ENCODE results near the gene FAM25A. TPM values are rescaled to one million over a fixed set of nuclear protein-coding genes. Genes with fewer than 3 reads are reported as not detected.
"Not testable (repeated sequence)": the region's sequence is repeated elsewhere in the genome, so short reads cannot be mapped to it uniquely, and the experiment has no call there.

Gene FAM25A
- total RNA-seq (2021) = 8.2 and 11.4 TPM in 2 replicates
- percentile 65 among the genes with signal in this experiment for Bru-seq, nascent RNA
- percentile 53 among the genes with signal in this experiment for BruChase-seq, experiment 1, labeled RNA remaining after a 2-hour chase
- BruChase-seq, experiment 2, labeled RNA remaining after a 6-hour chase = percentile 65 among the genes with signal in this experiment
- long read RNA-seq, transcript FAM25A-201 (3 exons, 345 nt) = major isoform, 8 of 16 reads
- long read RNA-seq, partial matches to known transcripts = 6 of 16 reads
- long read RNA-seq, other reads (novel, unspliced or antisense) = 2 of 16 reads

GRCh38 chr10:87020056-87020455 lies at the start of gene FAM25A:
Gene FAM25A, plus strand, starts transcription at chr10:87020294. Its CDS starts 31 bp downstream, at chr10:87020325.
- H3K4me2 ChIP-seq = peak within 1 kb of the TSS; percentile 58
- DNase-seq = peak; percentile 61 to 64
- H3K4me3 ChIP-seq; CTCF ChIA-PET; BruUV-seq (replicated peaks); H3F3A ChIP-seq (ENCODE audit: insufficient read depth, low read depth); H3K9me3 ChIP-seq (ENCODE audit: insufficient read depth, low read depth); H4K20me1 ChIP-seq (ENCODE audit: insufficient read depth); H2AFZ ChIP-seq; H3K79me2 ChIP-seq (ENCODE audit: low read depth); H3K9me2 ChIP-seq (ENCODE audit: insufficient read depth); POLR2A ChIA-PET (ENCODE audit: unreplicated experiment); H3K36me3 ChIP-seq (ENCODE audit: low read depth); H3K27me3 ChIP-seq (ENCODE audit: insufficient read depth, low read depth): not testable (repeated sequence)
- peaks cover 24% of the 10 kb centered on the region for H3K4me1 ChIP-seq (replicated peaks; ENCODE audit: insufficient read depth)
- intact Hi-C loops (cut with micrococcal nuclease; ENCODE audit: unreplicated experiment) = loop anchor here (5.0 kb wide), 1 partner anchor 48 kb away; no protein-coding TSS in a partner anchor
- H3K27ac ChIP-seq = peak within 1 kb of the TSS; percentile 79

GRCh38 chr10:86970982-86971231 lies 49.2 kb upstream of the FAM25A start:
- H2AFZ ChIP-seq = peak overlapping the region; percentile 67; the same call in 1 of the 2 replicates
- H3K9me2 ChIP-seq (ENCODE audit: insufficient read depth) = no peaks in the 10 kb centered on the region
- H3K4me1 ChIP-seq (replicated peaks; ENCODE audit: insufficient read depth) = peaks cover 65% of the 10 kb centered on the region
- H4K20me1 ChIP-seq (ENCODE audit: insufficient read depth) = no peaks in the 10 kb centered on the region
- H3K4me2 ChIP-seq = peak overlapping the region; percentile 95
- H3F3A ChIP-seq (ENCODE audit: insufficient read depth, low read depth) = peaks cover 48% of the 10 kb centered on the region
- ChIA-PET POLR2A (ENCODE audit: unreplicated experiment) (no interaction called here), CTCF (no interaction called here)
- peak overlapping the region; percentile 91 for H3K27ac ChIP-seq
- no peaks in the 10 kb centered on the region for H3K36me3 ChIP-seq (ENCODE audit: low read depth)
- peak overlapping the region; percentile 81 for H3K4me3 ChIP-seq
- H3K79me2 ChIP-seq (ENCODE audit: low read depth) = peaks cover 27% of the 10 kb centered on the region
- intact Hi-C loops (cut with micrococcal nuclease; ENCODE audit: unreplicated experiment) = loop anchor here (2.0 to 5.0 kb wide), 2 partner anchors 51 to 124 kb away; partner anchors contain the start of genes FAM25A, GLUD1 and SHLD2
- TF ChIP-seq CTCF (conservative IDR thresholded peaks at IDR 0.05) (no peak), EZH2 (IDR thresholded peaks at IDR 0.05; ENCODE audit: low read depth) (no peak)
- H3K9me3 ChIP-seq (ENCODE audit: insufficient read depth, low read depth) = no peaks in the 10 kb centered on the region
- no TSS peak for BruUV-seq (replicated peaks)
- DNase-seq = no peak
- no peaks in the 10 kb centered on the region for H3K27me3 ChIP-seq (ENCODE audit: insufficient read depth, low read depth)

- peaks cover 27% of the 10 kb centered on the region for H3K79me2 ChIP-seq (ENCODE audit: low read depth)
- H2AFZ ChIP-seq = peak overlapping the region; percentile 58; the same call in 1 of the 2 replicates
- no peaks in the 10 kb centered on the region for H3K36me3 ChIP-seq (ENCODE audit: low read depth)
- CTCF ChIA-PET = no interaction called here
- H3F3A ChIP-seq (ENCODE audit: insufficient read depth, low read depth) = peaks cover 48% of the 10 kb centered on the region
- BruUV-seq (replicated peaks) = no TSS peak
- H3K4me1 ChIP-seq (replicated peaks; ENCODE audit: insufficient read depth) = peaks cover 63% of the 10 kb centered on the region
- H3K4me2 ChIP-seq = peak overlapping the region; percentile 95
- H3K9me2 ChIP-seq (ENCODE audit: insufficient read depth) = no peaks in the 10 kb centered on the region
- no peaks in the 10 kb centered on the region for H3K9me3 ChIP-seq (ENCODE audit: insufficient read depth, low read depth)
- no peak for TF ChIP-seq EZH2 (IDR thresholded peaks at IDR 0.05; ENCODE audit: low read depth)
- no peak for TF ChIP-seq CTCF (conservative IDR thresholded peaks at IDR 0.05)
- H3K4me3 ChIP-seq = peak overlapping the region; percentile 81
- peak; percentile 66 to 88 for DNase-seq
- no peaks in the 10 kb centered on the region for H3K27me3 ChIP-seq (ENCODE audit: insufficient read depth, low read depth)
- peak overlapping the region; percentile 91 for H3K27ac ChIP-seq
- intact Hi-C loops (cut with micrococcal nuclease; ENCODE audit: unreplicated experiment) = loop anchor here (2.0 to 5.0 kb wide), 2 partner anchors 51 to 123 kb away; partner anchors contain the start of genes FAM25A, GLUD1 and SHLD2
- POLR2A ChIA-PET (ENCODE audit: unreplicated experiment) = no interaction called here
- no peaks in the 10 kb centered on the region for H4K20me1 ChIP-seq (ENCODE audit: insufficient read depth)
Observed at GRCh38 chr10:86971232-86971991, 48.7 kb upstream of the FAM25A start.
